HCT116 (cell line): ENCODE measurements around the gene STX16. TPM values are rescaled to one million over a fixed set of nuclear protein-coding genes. Genes with fewer than 3 reads are reported as not detected.

Experiments used
- ATAC-seq: fragments of 200-7000 bp; cut with Tn5 transposase; 2 replicates; pipeline ENCODE4 v1.9.1; 2020; ENCODE audit warnings: mild to moderate bottlenecking, moderate library complexity
- BruUV-seq: library from RNA; stranded (reverse); fragments of 400-500 nt; replicated peaks from 2 replicates; lab custom pipeline; 2021; lab: Mats Ljungman, UMichigan
- CTCF ChIA-PET: fragments of 300-600 bp; sonication (Branson Sonifier 250); formaldehyde crosslinking; loops from one replicate; lab custom pipeline; 2021; ENCODE audit warnings: antibody characterized with exemption; lab: Charles Lee
- POLR2A ChIA-PET: fragments of 300-600, 350-600 bp; sonication (Branson Sonifier 250); formaldehyde crosslinking; loops from one replicate; lab custom pipeline; 2021; ENCODE audit warnings: antibody characterized with exemption; lab: Charles Lee
- RAD21 ChIA-PET, 2 experiments: fragments of 300-600 bp; sonication (Branson Sonifier 250); formaldehyde crosslinking; loops; one replicate each; lab custom pipeline; 2023; ENCODE audit warnings: low total read pairs in 2 of 2; ENCODE audit not compliant: uncharacterized antibody in 2 of 2, unreplicated experiment in 2 of 2, low non-redundant PET in 1 of 2; lab: Charles Lee
- DNase-seq: peaks from one replicate; pipeline ENCODE4 v3.0.0-alpha.2; 2010; ENCODE audit warnings: low read depth, low spot score
- H2AFZ ChIP-seq: fragments of 200-600 bp; shearing (Covaris generic), sonication (generic); 2 replicates; pipeline ENCODE4 v1.6.1; 2017; ENCODE audit warnings: low read depth, mixed run types, mixed read lengths, antibody characterized with exemption, low read length; ENCODE audit not compliant: poor library complexity, severe bottlenecking
- H3K27ac ChIP-seq: 2 replicates; pipeline ENCODE4 v1.5.1; 2012; ENCODE audit warnings: low read depth, low read length
- H3K27me3 ChIP-seq: fragments of 200-600 bp; sonication (generic); 2 replicates; pipeline ENCODE4 v1.6.1; 2016; ENCODE audit warnings: mixed run types, low read length, mixed read lengths; ENCODE audit not compliant: insufficient read depth
- H3K36me3 ChIP-seq, 2 experiments: fragments of 200-500 bp in 1 of 2; fragments of 200-600 bp in 1 of 2; sonication (Bioruptor generic) in 1 of 2; sonication (generic) in 1 of 2; 2 replicates each; pipeline versions ENCODE4 v1.5.1 to v1.6.1; 2014 to 2016; ENCODE audit warnings: low read length in 2 of 2, inconsistent platforms in 1 of 2, mixed read lengths in 1 of 2, mixed run types in 1 of 2; ENCODE audit not compliant: insufficient read depth in 2 of 2, control insufficient read depth in 1 of 2
- H3K4me1 ChIP-seq, 2 experiments: fragments of 200-600 bp in 1 of 2; sonication (generic) in 1 of 2; 2 replicates each; pipeline versions ENCODE4 v1.5.1 to v1.6.1; 2012 to 2017; ENCODE audit warnings: low read length in 2 of 2, inconsistent platforms in 1 of 2, mild to moderate bottlenecking in 1 of 2, mixed read lengths in 1 of 2, mixed run types in 1 of 2, moderate library complexity in 1 of 2; ENCODE audit not compliant: insufficient read depth in 2 of 2, control insufficient read depth in 1 of 2
- H3K4me2 ChIP-seq: fragments of 200-600 bp; sonication (generic); 2 replicates; pipeline ENCODE4 v1.6.1; 2017; ENCODE audit warnings: mixed run types, low read length, mixed read lengths
- H3K4me3 ChIP-seq, 2 experiments: fragments of 200-600 bp in 1 of 2; sonication (generic) in 1 of 2; replicated peaks in 1 of 2; 2 replicates each; pipeline ENCODE4 v1.5.1; 2011 to 2016; ENCODE audit warnings: low read length in 2 of 2, control low read depth in 1 of 2, low read depth in 1 of 2, mild to moderate bottlenecking in 1 of 2, mixed read lengths in 1 of 2, mixed run types in 1 of 2
- H3K79me2 ChIP-seq: fragments of 200-600 bp; sonication (generic); 2 replicates; pipeline ENCODE4 v1.6.1; 2017; ENCODE audit warnings: mild to moderate bottlenecking, mixed run types, low read length, moderate library complexity, mixed read lengths; ENCODE audit not compliant: insufficient read depth
- H3K9ac ChIP-seq: fragments of 200-600 bp; sonication (generic); 2 replicates; pipeline ENCODE4 v1.6.1; 2016; ENCODE audit warnings: low read length, mixed read lengths
- H3K9me2 ChIP-seq: fragments of 200-600 bp; sonication (generic), shearing (Covaris generic); 2 replicates; pipeline ENCODE4 v1.6.1; 2017; ENCODE audit warnings: mixed run types, mild to moderate bottlenecking, moderate library complexity; ENCODE audit not compliant: insufficient read depth
- H3K9me3 ChIP-seq, 2 experiments: fragments of 200-500 bp in 1 of 2; fragments of 200-600 bp in 1 of 2; sonication (Bioruptor generic) in 1 of 2; sonication (generic) in 1 of 2; 2 replicates each; pipeline ENCODE4 v1.6.1; 2014 to 2017; ENCODE audit warnings: low read length in 2 of 2, mixed read lengths in 2 of 2, inconsistent platforms in 1 of 2, low read depth in 1 of 2, mild to moderate bottlenecking in 1 of 2, mixed run types in 1 of 2, moderate library complexity in 1 of 2; ENCODE audit not compliant: control insufficient read depth in 1 of 2, insufficient read depth in 1 of 2
- H4K20me1 ChIP-seq: fragments of 200-600 bp; sonication (generic), shearing (Covaris generic); 2 replicates; pipeline ENCODE4 v1.6.1; 2017; ENCODE audit warnings: mixed run types, mild to moderate bottlenecking, moderate library complexity; ENCODE audit not compliant: insufficient read depth
- CBX3 ChIP-seq: IDR thresholded peaks from 2 replicates; pipeline ENCODE4 v1.6.1; 2012; ENCODE audit warnings: low read depth
- CEBPB ChIP-seq: IDR thresholded peaks from 2 replicates; pipeline ENCODE4 v1.6.1; 2012; ENCODE audit warnings: low read depth
- EGR1 ChIP-seq: IDR thresholded peaks from 2 replicates; pipeline ENCODE4 v1.6.1; 2012; ENCODE audit warnings: low read depth
- ELF1 ChIP-seq: IDR thresholded peaks from 2 replicates; pipeline ENCODE4 v1.6.1; 2012; ENCODE audit warnings: low read depth, borderline replicate concordance
- EZH2phosphoT487 ChIP-seq: fragments of 200-600 bp; IDR thresholded peaks from 2 replicates; pipeline ENCODE4 v1.6.1; 2018; ENCODE audit warnings: antibody characterized with exemption, borderline replicate concordance
- FOSL1 ChIP-seq: IDR thresholded peaks from 2 replicates; pipeline ENCODE4 v1.6.1; 2012; ENCODE audit warnings: low read depth
- JUND ChIP-seq: IDR thresholded peaks from 2 replicates; pipeline ENCODE4 v1.6.1; 2012
- POLR2A ChIP-seq: IDR thresholded peaks from 2 replicates; pipeline ENCODE4 v1.7.0; 2011; ENCODE audit warnings: borderline replicate concordance; ENCODE audit not compliant: insufficient read depth, insufficient read length; ENCODE audit errors: extremely low read depth
- POLR2AphosphoS5 ChIP-seq: IDR thresholded peaks from 2 replicates; pipeline ENCODE4 v1.6.1; 2011; ENCODE audit warnings: mild to moderate bottlenecking, low read depth, low read length, moderate library complexity
- SIN3A ChIP-seq: IDR thresholded peaks from 2 replicates; pipeline ENCODE4 v1.6.1; 2012; ENCODE audit warnings: low read depth
- SP1 ChIP-seq: IDR thresholded peaks from 2 replicates; pipeline ENCODE4 v1.6.1; 2012; ENCODE audit warnings: low read depth
- SRF ChIP-seq: IDR thresholded peaks from 2 replicates; pipeline ENCODE4 v1.6.1; 2012; ENCODE audit warnings: low read depth
- YY1 ChIP-seq: IDR thresholded peaks from 2 replicates; pipeline ENCODE4 v1.6.1; 2011; ENCODE audit warnings: low read length, low read depth, moderate library complexity, mild to moderate bottlenecking; ENCODE audit not compliant: insufficient replicate concordance; ENCODE audit errors: extremely low read depth
- ZFX ChIP-seq: fragments of 450-650 bp; IDR thresholded peaks from 2 replicates; pipeline ENCODE4 v1.6.1; 2017
- ZNF274 ChIP-seq: fragments of 200-500 bp; sonication (Bioruptor generic); IDR thresholded peaks from 2 replicates; pipeline ENCODE4 v1.6.1; 2014; ENCODE audit warnings: mild to moderate bottlenecking, low read depth, low read length, inconsistent platforms
- intact Hi-C: fragments of 100-400 bp; cut with micrococcal nuclease; formaldehyde crosslinking; loops from 2 replicates; pipeline ENCODE4 v1.10.0; 2022
- total RNA-seq: library from RNA; stranded (reverse); gene quantifications from one replicate; pipeline ENCODE4 v1.2.1, GENCODE V29; 2021; ENCODE audit not compliant: unreplicated experiment
- TF ChIP-seq, protein P1 (sequence below): IDR thresholded peaks from 2 replicates; pipeline ENCODE4 v1.6.1; 2012
- TF ChIP-seq, protein P2 (sequence below), 3 experiments: fragments of 200-600 bp in 1 of 3; sonication (generic) in 1 of 3; IDR thresholded peaks in 2 of 3; conservative IDR thresholded peaks in 1 of 3; 2 replicates each; pipeline ENCODE4 v1.5.1; 2012 to 2017; ENCODE audit warnings: low read depth in 2 of 3, low read length in 2 of 3, antibody characterized with exemption in 1 of 3, borderline replicate concordance in 1 of 3, control low read depth in 1 of 3, mild to moderate bottlenecking in 1 of 3, mixed read lengths in 1 of 3, mixed run types in 1 of 3, moderate library complexity in 1 of 3; ENCODE audit not compliant: insufficient read depth in 1 of 3
- TF ChIP-seq, protein P3 (sequence below): IDR thresholded peaks from 2 replicates; pipeline ENCODE4 v1.6.1; 2012
- TF ChIP-seq, protein P4 (sequence below): IDR thresholded peaks from 2 replicates; pipeline ENCODE4 v1.6.1; 2011; ENCODE audit warnings: mild to moderate bottlenecking, low read length, moderate library complexity; ENCODE audit not compliant: insufficient replicate concordance; ENCODE audit errors: extremely low read depth

STX16 gene
- total RNA-seq, 1 experiment from 2014 or later, result 55.1 TPM

- ChIA-PET RAD21 (no interaction called here), CTCF (no interaction called here), POLR2A (no interaction called here)
- DNase-seq (no peak), ATAC-seq (no peak)
- Histone ChIP-seq H3K9ac (no peak overlapping the region), H3K27ac (no peak overlapping the region), H3K9me3 (no peaks in the 10 kb centered on the region), H3K79me2 (no peaks in the 10 kb centered on the region), H2AFZ (no peak overlapping the region), H3K27me3 (no peaks in the 10 kb centered on the region), H3K9me2 (no peaks in the 10 kb centered on the region), H3K4me2 (no peak overlapping the region), H4K20me1 (no peaks in the 10 kb centered on the region), H3K36me3 (no peaks in the 10 kb centered on the region), H3K4me1 (no peaks in the 10 kb centered on the region), H3K4me3 (no peak overlapping the region)
- intact Hi-C loops, result no loop called here
- no TSS peak for BruUV-seq
- no peak for TF ChIP-seq SP1
- no peak for TF ChIP-seq ELF1
- TF ChIP-seq, protein P1, sequence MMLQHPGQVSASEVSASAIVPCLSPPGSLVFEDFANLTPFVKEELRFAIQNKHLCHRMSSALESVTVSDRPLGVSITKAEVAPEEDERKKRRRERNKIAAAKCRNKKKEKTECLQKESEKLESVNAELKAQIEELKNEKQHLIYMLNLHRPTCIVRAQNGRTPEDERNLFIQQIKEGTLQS, result no peak
- no peak for TF ChIP-seq EGR1
- TF ChIP-seq CEBPB, result no peak
- no peak for TF ChIP-seq ZNF274
- TF ChIP-seq POLR2AphosphoS5, result no peak
- no peak for TF ChIP-seq CBX3
- TF ChIP-seq, protein P2, sequence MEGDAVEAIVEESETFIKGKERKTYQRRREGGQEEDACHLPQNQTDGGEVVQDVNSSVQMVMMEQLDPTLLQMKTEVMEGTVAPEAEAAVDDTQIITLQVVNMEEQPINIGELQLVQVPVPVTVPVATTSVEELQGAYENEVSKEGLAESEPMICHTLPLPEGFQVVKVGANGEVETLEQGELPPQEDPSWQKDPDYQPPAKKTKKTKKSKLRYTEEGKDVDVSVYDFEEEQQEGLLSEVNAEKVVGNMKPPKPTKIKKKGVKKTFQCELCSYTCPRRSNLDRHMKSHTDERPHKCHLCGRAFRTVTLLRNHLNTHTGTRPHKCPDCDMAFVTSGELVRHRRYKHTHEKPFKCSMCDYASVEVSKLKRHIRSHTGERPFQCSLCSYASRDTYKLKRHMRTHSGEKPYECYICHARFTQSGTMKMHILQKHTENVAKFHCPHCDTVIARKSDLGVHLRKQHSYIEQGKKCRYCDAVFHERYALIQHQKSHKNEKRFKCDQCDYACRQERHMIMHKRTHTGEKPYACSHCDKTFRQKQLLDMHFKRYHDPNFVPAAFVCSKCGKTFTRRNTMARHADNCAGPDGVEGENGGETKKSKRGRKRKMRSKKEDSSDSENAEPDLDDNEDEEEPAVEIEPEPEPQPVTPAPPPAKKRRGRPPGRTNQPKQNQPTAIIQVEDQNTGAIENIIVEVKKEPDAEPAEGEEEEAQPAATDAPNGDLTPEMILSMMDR (IDR thresholded peaks at IDR 0.05 in 2 of 3, conservative IDR thresholded peaks at IDR 0.05 in 1 of 3; ENCODE audit: borderline replicate concordance in 1 of 3, insufficient read depth in 1 of 3, low read depth in 2 of 3, low read length in 2 of 3), result no peak
- no peak for TF ChIP-seq FOSL1
- no peak for TF ChIP-seq JUND
- TF ChIP-seq YY1, result no peak
- TF ChIP-seq ZFX, result no peak
- no peak for TF ChIP-seq POLR2A
- TF ChIP-seq, protein P3, sequence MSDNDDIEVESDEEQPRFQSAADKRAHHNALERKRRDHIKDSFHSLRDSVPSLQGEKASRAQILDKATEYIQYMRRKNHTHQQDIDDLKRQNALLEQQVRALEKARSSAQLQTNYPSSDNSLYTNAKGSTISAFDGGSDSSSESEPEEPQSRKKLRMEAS, result no peak
- TF ChIP-seq EZH2phosphoT487, result no peak
- TF ChIP-seq, protein P4, sequence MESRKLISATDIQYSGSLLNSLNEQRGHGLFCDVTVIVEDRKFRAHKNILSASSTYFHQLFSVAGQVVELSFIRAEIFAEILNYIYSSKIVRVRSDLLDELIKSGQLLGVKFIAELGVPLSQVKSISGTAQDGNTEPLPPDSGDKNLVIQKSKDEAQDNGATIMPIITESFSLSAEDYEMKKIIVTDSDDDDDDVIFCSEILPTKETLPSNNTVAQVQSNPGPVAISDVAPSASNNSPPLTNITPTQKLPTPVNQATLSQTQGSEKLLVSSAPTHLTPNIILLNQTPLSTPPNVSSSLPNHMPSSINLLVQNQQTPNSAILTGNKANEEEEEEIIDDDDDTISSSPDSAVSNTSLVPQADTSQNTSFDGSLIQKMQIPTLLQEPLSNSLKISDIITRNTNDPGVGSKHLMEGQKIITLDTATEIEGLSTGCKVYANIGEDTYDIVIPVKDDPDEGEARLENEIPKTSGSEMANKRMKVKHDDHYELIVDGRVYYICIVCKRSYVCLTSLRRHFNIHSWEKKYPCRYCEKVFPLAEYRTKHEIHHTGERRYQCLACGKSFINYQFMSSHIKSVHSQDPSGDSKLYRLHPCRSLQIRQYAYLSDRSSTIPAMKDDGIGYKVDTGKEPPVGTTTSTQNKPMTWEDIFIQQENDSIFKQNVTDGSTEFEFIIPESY, result no peak
- no peak for TF ChIP-seq SIN3A
- no peak for TF ChIP-seq SRF
Measured at GRCh38 chr20:58608096-58608840, 42.8 kb upstream of the STX16 start.
